Vagina (tissue), 2 donors: ENCODE data around the gene FNBP1L. TPM values are rescaled to one million over a fixed set of nuclear protein-coding genes. Genes with fewer than 3 reads are reported as not detected.

ENCODE experiments used
- DNase-seq, 2 donors: peaks; one replicate each; pipeline ENCODE4 v3.0.0-alpha.2; 2017; ENCODE audit errors: extremely low spot score in 2 of 2
- H3K27ac ChIP-seq: fragments of 200-600 bp; sonication (generic); one replicate; pipeline ENCODE4 v1.5.1; 2019
- H3K27me3 ChIP-seq: fragments of 200-600 bp; sonication (generic); one replicate; pipeline ENCODE4 v1.5.1; 2019
- H3K36me3 ChIP-seq, 2 donors: fragments of 200-600 bp; sonication (generic); one replicate each; pipeline ENCODE4 v1.5.1; 2017 to 2019
- H3K4me1 ChIP-seq: fragments of 200-600 bp; sonication (generic); one replicate; pipeline ENCODE4 v1.5.1; 2019
- H3K4me3 ChIP-seq, 2 donors: fragments of 200-600 bp; sonication (generic); 1 replicate in 1 of 2; 2 replicates in 1 of 2; pipeline ENCODE4 v1.5.1; 2016 to 2019
- H3K9me3 ChIP-seq: fragments of 200-600 bp; sonication (generic); one replicate; pipeline ENCODE4 v1.5.1; 2019
- CTCF ChIP-seq, 3 experiments: fragments of 450-650 bp in 2 of 3; fragments of 200-600 bp in 1 of 3; sonication (generic) in 1 of 3; IDR thresholded peaks; one replicate each; pipeline ENCODE4 v1.5.1; 2017 to 2019; ENCODE audit warnings: antibody characterized with exemption in 3 of 3, mild to moderate bottlenecking in 2 of 3, moderate library complexity in 2 of 3
- POLR2A ChIP-seq, 2 donors: fragments of 450-650 bp; IDR thresholded peaks; one replicate each; pipeline ENCODE4 v1.6.1; 2017; ENCODE audit warnings: antibody characterized with exemption in 2 of 2, mild to moderate bottlenecking in 2 of 2, moderate library complexity in 2 of 2
- POLR2AphosphoS5 ChIP-seq, 2 donors: sonication (generic); formaldehyde crosslinking; IDR thresholded peaks; one replicate each; pipeline ENCODE4 v1.9.0; 2017; ENCODE audit warnings: antibody characterized with exemption in 2 of 2, mild to moderate bottlenecking in 2 of 2, low read depth in 1 of 2; ENCODE audit not compliant: insufficient read depth in 1 of 2
- intact Hi-C: fragments of 100-400 bp; cut with DNase I; formaldehyde crosslinking; loops from one replicate; pipeline ENCODE4 v1.15.1; 2023
- total RNA-seq: library from RNA; depleted of rRNA; stranded (reverse); fragments of >200 nt; gene quantifications from one replicate; pipeline ENCODE4 v1.2.3, GENCODE V29; 2016

FNBP1L gene
- total RNA-seq, 1 donor from 2014 or later: 16.9 TPM

DNA sequence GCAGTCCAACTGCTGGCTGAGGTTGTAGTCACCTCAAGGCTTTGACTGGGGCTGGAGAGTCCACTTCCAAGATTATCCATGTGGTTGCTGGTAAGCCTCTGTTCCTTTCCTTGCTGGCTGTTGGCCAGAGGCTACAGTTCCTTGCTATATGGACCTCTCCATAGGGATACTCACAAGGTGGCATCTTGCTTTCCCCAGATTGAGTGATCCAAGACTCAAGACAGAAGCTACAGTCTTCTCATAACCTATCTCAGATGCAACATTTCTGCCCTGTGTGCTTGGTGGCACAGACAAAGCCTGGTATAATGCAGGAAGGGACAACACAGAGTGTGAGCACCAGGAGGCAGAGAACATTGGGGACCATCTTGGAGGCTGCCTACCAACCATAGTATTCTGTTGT is 111.8 kb downstream of the FNBP1L start:
- no peak for DNase-seq
- H3K36me3 ChIP-seq: no peaks in the 10 kb centered on the region
- intact Hi-C loops: no loop called here
- no peaks in the 10 kb centered on the region for H3K9me3 ChIP-seq
- H3K4me3 ChIP-seq: no peak overlapping the region
- H3K27ac ChIP-seq: no peak overlapping the region
- TF ChIP-seq POLR2AphosphoS5 (IDR thresholded peaks at IDR 0.05; ENCODE audit: insufficient read depth in 1 of 2, low read depth in 1 of 2) (no peak), CTCF (IDR thresholded peaks at IDR 0.05) (no peak), POLR2A (IDR thresholded peaks at IDR 0.05) (no peak)
- no peaks in the 10 kb centered on the region for H3K27me3 ChIP-seq
- no peaks in the 10 kb centered on the region for H3K4me1 ChIP-seq

GRCh38 chr1:93565496-93566206 is 117.7 kb downstream of the FNBP1L start:
- H3K4me3 ChIP-seq: no peak overlapping the region
- no peak for DNase-seq
- peak overlapping the region; percentile 65 for H3K27ac ChIP-seq
- H3K36me3 ChIP-seq: peaks cover 0 to 28% of the 10 kb centered on the region in 2 donors
- intact Hi-C loops: no loop called here
- peaks cover 10% of the 10 kb centered on the region for H3K4me1 ChIP-seq
- no peaks in the 10 kb centered on the region for H3K27me3 ChIP-seq
- no peak for TF ChIP-seq POLR2A (IDR thresholded peaks at IDR 0.05)
- no peak for TF ChIP-seq CTCF (IDR thresholded peaks at IDR 0.05)
- TF ChIP-seq POLR2AphosphoS5 (IDR thresholded peaks at IDR 0.05; ENCODE audit: insufficient read depth in 1 of 2, low read depth in 1 of 2): no peak
- no peaks in the 10 kb centered on the region for H3K9me3 ChIP-seq

GRCh38 chr1:93566227-93566626 is 118.3 kb downstream of the FNBP1L start:
- no peaks in the 10 kb centered on the region for H3K27me3 ChIP-seq
- no peak for DNase-seq
- TF ChIP-seq POLR2A (IDR thresholded peaks at IDR 0.05) (no peak), POLR2AphosphoS5 (IDR thresholded peaks at IDR 0.05; ENCODE audit: insufficient read depth in 1 of 2, low read depth in 1 of 2) (no peak), CTCF (IDR thresholded peaks at IDR 0.05) (no peak)
- no peaks in the 10 kb centered on the region for H3K9me3 ChIP-seq
- peak overlapping the region; percentile 65 for H3K27ac ChIP-seq
- H3K4me3 ChIP-seq: no peak overlapping the region
- peaks cover 0 to 34% of the 10 kb centered on the region in 2 donors for H3K36me3 ChIP-seq
- H3K4me1 ChIP-seq: peaks cover 10% of the 10 kb centered on the region
- intact Hi-C loops: no loop called here

DNA sequence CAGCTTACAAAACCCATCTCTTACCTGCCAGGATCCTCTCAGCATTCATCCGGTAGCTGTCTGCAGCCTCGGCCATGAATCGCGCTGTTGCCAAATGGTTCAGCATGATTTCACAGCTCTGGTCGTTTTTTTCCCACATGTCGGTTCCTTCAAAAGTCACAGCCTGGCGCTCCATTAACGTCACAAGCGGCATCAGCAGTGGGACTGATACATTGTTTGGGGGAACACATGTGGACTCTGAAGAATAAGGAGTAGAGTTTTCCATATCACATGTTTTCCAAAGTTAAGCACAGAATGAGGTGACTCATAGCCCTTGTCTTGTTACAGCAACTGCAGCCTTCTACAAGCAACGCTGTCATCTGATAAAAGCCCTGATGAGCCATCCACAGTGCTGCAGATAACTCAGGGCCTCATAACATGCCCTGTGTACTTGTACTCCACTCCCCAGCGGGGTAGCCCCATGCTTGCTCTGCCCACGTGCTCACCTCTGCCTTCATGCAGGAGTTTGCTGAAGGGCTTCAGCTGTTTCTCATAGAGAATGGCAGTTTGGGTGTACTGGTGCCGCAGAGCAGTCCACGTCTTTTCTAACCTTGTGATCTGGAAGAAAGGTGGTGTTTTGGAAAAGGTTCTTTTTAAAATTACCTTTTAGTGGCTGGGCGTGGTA is 119.5 kb downstream of the FNBP1L start:
- intact Hi-C loops: no loop called here
- Histone ChIP-seq H3K9me3 (no peaks in the 10 kb centered on the region), H3K36me3 (peaks cover 0 to 46% of the 10 kb centered on the region in 2 donors), H3K27ac (peak overlapping the region; percentile 65), H3K4me1 (peaks cover 10% of the 10 kb centered on the region), H3K27me3 (no peaks in the 10 kb centered on the region), H3K4me3 (no peak overlapping the region)
- DNase-seq: no peak
- no peak for TF ChIP-seq POLR2A (IDR thresholded peaks at IDR 0.05)
- TF ChIP-seq CTCF (IDR thresholded peaks at IDR 0.05): no peak
- TF ChIP-seq POLR2AphosphoS5 (IDR thresholded peaks at IDR 0.05; ENCODE audit: insufficient read depth in 1 of 2, low read depth in 1 of 2): peak in 1 of 2 donors; percentile 53

GRCh38 chr1:93569489-93569888 is 121.6 kb downstream of the FNBP1L start:
- peaks cover 0 to 58% of the 10 kb centered on the region in 2 donors for H3K36me3 ChIP-seq
- DNase-seq: no peak
- H3K27me3 ChIP-seq: no peaks in the 10 kb centered on the region

More at GRCh38 chr1:93569489-93569888, 121.6 kb downstream of the FNBP1L start:
- Histone ChIP-seq H3K27ac (no peak overlapping the region), H3K4me1 (peaks cover 10% of the 10 kb centered on the region), H3K4me3 (no peak overlapping the region), H3K9me3 (no peaks in the 10 kb centered on the region)
- intact Hi-C loops: no loop called here
- no peak for TF ChIP-seq POLR2AphosphoS5 (IDR thresholded peaks at IDR 0.05; ENCODE audit: insufficient read depth in 1 of 2, low read depth in 1 of 2)
- TF ChIP-seq CTCF (IDR thresholded peaks at IDR 0.05): no peak
- no peak for TF ChIP-seq POLR2A (IDR thresholded peaks at IDR 0.05)
